Adrenal gland (tissue), 19 donors: ENCODE results near the gene ZNF296. TPM values are rescaled to one million over a fixed set of nuclear protein-coding genes. Genes with fewer than 3 reads are reported as not detected.

Experiments used
- DNase-seq, 7 donors: peaks; one replicate each; pipeline ENCODE4 v3.0.0-alpha.2; 2019 to 2020
- H3K27ac ChIP-seq, 5 donors: fragments of 200-600 bp; sonication (generic) in 4 of 5; 1 replicate in 3 of 5; 2 replicates in 2 of 5; pipeline versions ENCODE4 v1.5.1 to v1.8.0; 2016 to 2020; ENCODE audit warnings: mild to moderate bottlenecking in 1 of 5
- H3K27me3 ChIP-seq: fragments of 200-600 bp; 2 replicates; pipeline ENCODE4 v1.8.0; 2021
- H3K36me3 ChIP-seq, 2 donors: fragments of 200-600 bp; replicated peaks in 1 of 2; 1 replicate in 1 of 2; 2 replicates in 1 of 2; pipeline versions ENCODE4 v1.5.1 to v1.8.0; 2018 to 2022
- H3K4me1 ChIP-seq, 2 donors: fragments of 200-600 bp; replicated peaks in 1 of 2; 1 replicate in 1 of 2; 2 replicates in 1 of 2; pipeline versions ENCODE4 v1.5.1 to v1.8.0; 2018 to 2021
- H3K4me3 ChIP-seq, 4 donors: fragments of 200-600 bp; sonication (generic) in 3 of 4; one replicate each; pipeline ENCODE4 v1.5.1; 2016 to 2018
- H3K9me3 ChIP-seq, 3 donors: fragments of 200-600 bp; sonication (generic) in 1 of 3; replicated peaks in 1 of 3; 1 replicate in 2 of 3; 2 replicates in 1 of 3; pipeline versions ENCODE4 v1.5.1 to v1.8.0; 2016 to 2021
- POLR2A ChIP-seq, 2 donors: fragments of 450-650 bp; IDR thresholded peaks; one replicate each; pipeline ENCODE4 v1.6.1; 2017; ENCODE audit warnings: antibody characterized with exemption in 2 of 2, mild to moderate bottlenecking in 2 of 2, moderate library complexity in 1 of 2
- WGBS, 4 donors: extraction: QIAGEN DNeasy Blood & Tissue Kit in 2 of 4; methylation state at CpG; one replicate each; pipeline versions ENCODE4 v1.1.5 to v1.1.7; 2013 to 2017; 5-methylcytosine and 5-hydroxymethylcytosine counted together
- intact Hi-C, 2 donors: fragments of 100-400 bp; cut with DNase I; formaldehyde crosslinking; loops; one replicate each; pipeline versions ENCODE4 v1.14.1 to v1.15.0; 2022 to 2023
- long read RNA-seq, 10 donors: library from polyadenylated mRNA in 3 of 10; unstranded in 2 of 10; stranded (forward) in 1 of 10; transcript quantifications; one replicate each; pipeline ENCODE4 v2.0.0 and lab custom pipeline, GENCODE V29; 2021 to 2026
- polyA plus RNA-seq, 3 donors: library from polyadenylated mRNA; stranded (reverse); fragments of 200-250 nt in 2 of 3; fragments of 350-450 nt in 1 of 3; fragmentation: Illumina TruSeq in 1 of 3; extraction: RNeasy Lipid Tissue Mini Kit (QIAGEN cat#74804) in 1 of 3; gene quantifications; one replicate each; pipeline ENCODE4 v1.2.3, GENCODE V29; 2013 to 2014
- total RNA-seq, 9 donors: library from RNA; depleted of rRNA in 4 of 9; stranded (reverse); fragments of >200 nt in 4 of 9; fragments of 120-200 nt in 1 of 9; fragmentation: NEBNext Ultra II Directional in 1 of 9; extraction: Animal tissue kit (Norgen Biotek cat#: 25700) in 1 of 9; gene quantifications; one replicate each; pipeline versions ENCODE4 v1.1.0 to v1.2.4, GENCODE V29; 2013 to 2023
- TF ChIP-seq, protein P1 (sequence below), 6 experiments: fragments of 450-650 bp in 4 of 6; fragments of 200-600 bp in 2 of 6; sonication (generic) in 1 of 6; IDR thresholded peaks; 1 replicate in 5 of 6; 2 replicates in 1 of 6; pipeline versions ENCODE4 v1.5.1 to v1.8.0; 2016 to 2021; ENCODE audit warnings: antibody characterized with exemption in 6 of 6, mild to moderate bottlenecking in 2 of 6, moderate library complexity in 1 of 6
- donor health status: healthy with polysubstance abuse.
- donor health status: Bipolar disorder and iron deficiency.
- donor health status: DM: yes; HTN: yes; CAD: no.
- donor health status: DM: no; HTN: no; CAD: no.
- donor health status: DM: no; HTN: no; CAD: no.
- donor health status: DM: yes; HTN: yes; CAD: no.

ZNF296 gene
- total RNA-seq = 1 to 10 TPM in 2 of 9 donors, under 1 TPM in 6, not detected in 1; 0.06 to 1.3 (median 0.68) TPM
- 10 to 100 TPM in 1 of 3 donors, 1 to 10 TPM in 1, not detected in 1; 2.5 to 13.2 TPM for polyA plus RNA-seq
- long read RNA-seq, donor 1 = 0 reads
- long read RNA-seq, donor 2, partial matches to known transcripts = 7 of 7 reads
- long read RNA-seq, donor 2, other reads (novel, unspliced or antisense) = 0 of 7 reads
- long read RNA-seq, donor 3 = 0 reads
- long read RNA-seq, donor 4, partial matches to known transcripts = 0 of 2 reads
- long read RNA-seq, donor 4, other reads (novel, unspliced or antisense) = 0 of 2 reads
- long read RNA-seq, donor 5, partial matches to known transcripts = 0 of 3 reads
- long read RNA-seq, donor 5, other reads (novel, unspliced or antisense) = 0 of 3 reads
- long read RNA-seq, donor 6 = 0 reads
- long read RNA-seq, donor 7 = 0 reads
- long read RNA-seq, donor 8 = 0 reads
- long read RNA-seq, donor 9 = 0 reads
- long read RNA-seq, donor 10 = 0 reads

- intact Hi-C loops = no loop called here
- no peaks in the 10 kb centered on the region for H3K9me3 ChIP-seq
- no peak for TF ChIP-seq POLR2A (IDR thresholded peaks at IDR 0.05)
- TF ChIP-seq, protein P1, sequence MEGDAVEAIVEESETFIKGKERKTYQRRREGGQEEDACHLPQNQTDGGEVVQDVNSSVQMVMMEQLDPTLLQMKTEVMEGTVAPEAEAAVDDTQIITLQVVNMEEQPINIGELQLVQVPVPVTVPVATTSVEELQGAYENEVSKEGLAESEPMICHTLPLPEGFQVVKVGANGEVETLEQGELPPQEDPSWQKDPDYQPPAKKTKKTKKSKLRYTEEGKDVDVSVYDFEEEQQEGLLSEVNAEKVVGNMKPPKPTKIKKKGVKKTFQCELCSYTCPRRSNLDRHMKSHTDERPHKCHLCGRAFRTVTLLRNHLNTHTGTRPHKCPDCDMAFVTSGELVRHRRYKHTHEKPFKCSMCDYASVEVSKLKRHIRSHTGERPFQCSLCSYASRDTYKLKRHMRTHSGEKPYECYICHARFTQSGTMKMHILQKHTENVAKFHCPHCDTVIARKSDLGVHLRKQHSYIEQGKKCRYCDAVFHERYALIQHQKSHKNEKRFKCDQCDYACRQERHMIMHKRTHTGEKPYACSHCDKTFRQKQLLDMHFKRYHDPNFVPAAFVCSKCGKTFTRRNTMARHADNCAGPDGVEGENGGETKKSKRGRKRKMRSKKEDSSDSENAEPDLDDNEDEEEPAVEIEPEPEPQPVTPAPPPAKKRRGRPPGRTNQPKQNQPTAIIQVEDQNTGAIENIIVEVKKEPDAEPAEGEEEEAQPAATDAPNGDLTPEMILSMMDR (IDR thresholded peaks at IDR 0.05) = no peak
- peak within 1 kb of the TSS in 4 of 5 donors; percentile 1 to 67 (median 40) for H3K27ac ChIP-seq
- H3K4me1 ChIP-seq = peaks cover 20 to 30% of the 10 kb centered on the region in 2 donors
- no peaks in the 10 kb centered on the region for H3K27me3 ChIP-seq
- peaks cover 0 to 8% of the 10 kb centered on the region in 2 donors for H3K36me3 ChIP-seq
- peak; percentile 67 to 83 (median 74) for DNase-seq
- peak within 1 kb of the TSS in 2 of 4 donors; percentile 34 to 51 for H3K4me3 ChIP-seq
- 3 to 8% (median 6%) methylated on average over 9 to 81 of the region's 81 CpGs for WGBS, 4 donors
Measured at GRCh38 chr19:45076029-45076850, at the start of gene ZNF296. Gene ZNF296, minus strand, starts transcription at chr19:45076478. Its CDS starts 105 bp downstream, at chr19:45076373.

GRCh38 chr19:45125360-45125759, 49.1 kb upstream of the ZNF296 start:
- Histone ChIP-seq H3K36me3 (no peaks in the 10 kb centered on the region), H3K27ac (no peak overlapping the region), H3K4me3 (no peak overlapping the region), H3K4me1 (peaks cover 0 to 41% of the 10 kb centered on the region in 2 donors), H3K9me3 (no peaks in the 10 kb centered on the region), H3K27me3 (no peaks in the 10 kb centered on the region)
- no peak for DNase-seq
- 91 to 100% (median 93%) methylated on average over 2 to 9 of the region's 9 CpGs for WGBS, 4 donors
- intact Hi-C loops = loop anchor here in 1 of 2 donors (5.0 kb wide), 1 partner anchor 33 kb away; the partner anchor contains the start of gene PPP1R37
- no peak for TF ChIP-seq POLR2A (IDR thresholded peaks at IDR 0.05)
- TF ChIP-seq, protein P1 (IDR thresholded peaks at IDR 0.05) = no peak

- Histone ChIP-seq H3K4me1 (peaks cover 7 to 40% of the 10 kb centered on the region in 2 donors), H3K27ac (no peak overlapping the region), H3K4me3 (no peak overlapping the region), H3K36me3 (no peaks in the 10 kb centered on the region), H3K9me3 (no peaks in the 10 kb centered on the region), H3K27me3 (no peaks in the 10 kb centered on the region)
- DNase-seq = no peak
- intact Hi-C loops = no loop called here
- WGBS, 4 donors = 82 to 89% (median 87%) methylated on average over 6 of the region's 6 CpGs
- TF ChIP-seq, protein P1 (IDR thresholded peaks at IDR 0.05) = no peak
- no peak for TF ChIP-seq POLR2A (IDR thresholded peaks at IDR 0.05)
Measured at GRCh38 chr19:45124021-45124420, 47.7 kb upstream of the ZNF296 start.

DNA sequence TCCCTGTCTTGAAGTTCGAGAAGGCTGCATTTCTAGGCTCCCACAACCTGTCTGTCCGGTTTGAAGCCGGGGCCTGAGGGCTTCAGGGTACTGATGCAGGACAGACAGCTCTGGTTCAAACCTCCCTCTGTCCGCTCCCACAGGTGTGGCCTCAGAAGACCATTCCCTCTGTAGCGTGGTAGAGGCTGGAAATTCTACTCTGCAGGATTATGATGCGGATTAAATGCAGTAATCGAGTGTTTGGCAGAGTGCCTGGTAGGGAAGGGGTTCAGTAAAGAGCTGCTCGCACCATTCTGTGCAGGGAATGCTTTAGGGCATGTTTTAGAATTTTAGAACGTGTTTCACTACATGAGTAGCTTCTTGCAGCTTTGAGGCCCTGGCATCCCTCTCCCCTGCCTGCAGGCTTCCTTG, 47.2 kb upstream of the ZNF296 start:
- H3K4me1 ChIP-seq = peaks cover 11 to 40% of the 10 kb centered on the region in 2 donors
- intact Hi-C loops = no loop called here

More for the DNA sequence above, 47.2 kb upstream of the ZNF296 start:
- WGBS, 4 donors = 77 to 81% (median 77%) methylated on average over 6 to 9 of the region's 9 CpGs; no CpG with 5 or more reads in 1 of the 4 donors
- H3K9me3 ChIP-seq = no peaks in the 10 kb centered on the region
- no peaks in the 10 kb centered on the region for H3K36me3 ChIP-seq
- peak overlapping the region in 1 of 5 donors; percentile 26 for H3K27ac ChIP-seq
- no peak overlapping the region for H3K4me3 ChIP-seq
- DNase-seq = no peak
- no peaks in the 10 kb centered on the region for H3K27me3 ChIP-seq
- TF ChIP-seq, protein P1 (IDR thresholded peaks at IDR 0.05) = no peak
- TF ChIP-seq POLR2A (IDR thresholded peaks at IDR 0.05) = no peak
